HepG2 (cell line): ENCODE data around the gene ZIC2. TPM values are rescaled to one million over a fixed set of nuclear protein-coding genes. Genes with fewer than 3 reads are reported as not detected.

Source experiments
- ATAC-seq: fragments of 200-7000 bp; cut with Tn5 transposase; 3 replicates; pipeline ENCODE4 v1.9.1; 2020; ENCODE audit warnings: mild to moderate bottlenecking, moderate library complexity
- BruUV-seq: library from RNA; stranded (reverse); fragments of 400-500 nt; replicated peaks from 2 replicates; lab custom pipeline; 2021; lab: Mats Ljungman, UMichigan
- CTCF ChIA-PET: fragments of 300-600 bp; formaldehyde crosslinking; extraction: SDS; loops from one replicate; lab custom pipeline; 2021; ENCODE audit warnings: low total read pairs, inconsistent platforms, low intra/inter-chr PET ratio; lab: Yijun Ruan, JAX
- POLR2A ChIA-PET: fragments of 350-600 bp; sonication (Branson Sonifier 250); formaldehyde crosslinking; loops from one replicate; lab custom pipeline; 2020; ENCODE audit warnings: antibody characterized with exemption, inconsistent platforms; lab: Yijun Ruan, JAX
- DNase-seq: peaks from one replicate; pipeline ENCODE4 v3.0.0-alpha.2; 2015; ENCODE audit warnings: low spot score
- FAIRE-seq: peaks from 3 replicates; lab custom pipeline; 2011; peaks lifted over from hg19 to GRCh38; lab: Jason Lieb, UNC
- H2AFZ ChIP-seq: one replicate; pipeline ENCODE4 v1.6.1; 2011; ENCODE audit warnings: low read length, inconsistent platforms
- H3K27ac ChIP-seq: fragments of 300-600 bp; 3 replicates; pipeline ENCODE4 v1.8.0; 2011; ENCODE audit warnings: mixed run types, mild to moderate bottlenecking, mixed read lengths, low read length, inconsistent platforms; ENCODE audit not compliant: insufficient read depth; ENCODE audit errors: extremely low read length
- H3K27me3 ChIP-seq, 2 experiments: fragments of 200-600 bp in 1 of 2; 2 replicates in 1 of 2; 3 replicates in 1 of 2; pipeline versions ENCODE4 v1.6.0 to v1.8.0; 2011; ENCODE audit warnings: low read length in 2 of 2, mild to moderate bottlenecking in 2 of 2, moderate library complexity in 2 of 2, inconsistent platforms in 1 of 2; ENCODE audit not compliant: insufficient read depth in 2 of 2, control insufficient read depth in 1 of 2
- H3K36me3 ChIP-seq, 2 experiments: fragments of 200-600 bp in 1 of 2; replicated peaks in 1 of 2; 2 replicates in 1 of 2; 3 replicates in 1 of 2; pipeline versions ENCODE4 v1.5.1 to v1.8.0; 2011; ENCODE audit warnings: low read length in 2 of 2, inconsistent platforms in 1 of 2; ENCODE audit not compliant: insufficient read depth in 2 of 2, control insufficient read depth in 1 of 2
- H3K4me1 ChIP-seq: 2 replicates; pipeline ENCODE4 v1.5.1; 2012; ENCODE audit warnings: low read length, inconsistent platforms; ENCODE audit not compliant: insufficient read depth
- H3K4me2 ChIP-seq: 2 replicates; pipeline ENCODE4 v1.6.0; 2011; ENCODE audit warnings: low read depth, low read length, inconsistent platforms
- H3K4me3 ChIP-seq, 3 experiments: fragments of 200-600 bp in 1 of 3; sonication (generic), shearing (Covaris generic) in 1 of 3; replicated peaks in 1 of 3; 2 replicates each; pipeline ENCODE4 v1.5.1; 2011 to 2016; ENCODE audit warnings: low read length in 3 of 3, inconsistent platforms in 2 of 3, low read depth in 2 of 3, mild to moderate bottlenecking in 2 of 3, control low read depth in 1 of 3, mixed read lengths in 1 of 3; ENCODE audit not compliant: insufficient read depth in 1 of 3
- H3K79me2 ChIP-seq: one replicate; pipeline ENCODE4 v1.6.1; 2011; ENCODE audit warnings: low read length, inconsistent platforms; ENCODE audit not compliant: insufficient read depth
- H3K9ac ChIP-seq: 2 replicates; pipeline ENCODE4 v1.6.0; 2011; ENCODE audit warnings: mild to moderate bottlenecking, low read depth, low read length, inconsistent platforms; ENCODE audit not compliant: insufficient read depth
- H3K9me3 ChIP-seq: 2 replicates; pipeline ENCODE4 v1.5.1; 2012; ENCODE audit warnings: mild to moderate bottlenecking, low read length
- H4K20me1 ChIP-seq: 2 replicates; pipeline ENCODE4 v1.6.0; 2011; ENCODE audit warnings: inconsistent platforms, mild to moderate bottlenecking, low read length, moderate library complexity; ENCODE audit not compliant: insufficient read depth
- CREBL2 ChIP-seq: sonication (generic); formaldehyde crosslinking; IDR thresholded peaks from 2 replicates; pipeline ENCODE4 v1.8.1; 2023; ENCODE audit warnings: missing genetic modification reagents, mild to moderate bottlenecking, borderline replicate concordance
- CREM ChIP-seq, 2 experiments: sonication (generic) in 1 of 2; formaldehyde crosslinking in 1 of 2; IDR thresholded peaks; 2 replicates each; pipeline versions ENCODE4 v1.4.0 to v1.6.1; 2016 to 2020; ENCODE audit warnings: antibody characterized with exemption in 1 of 2, mild to moderate bottlenecking in 1 of 2, missing genetic modification reagents in 1 of 2
- DNMT1 ChIP-seq: sonication (generic); formaldehyde crosslinking; IDR thresholded peaks from 2 replicates; pipeline ENCODE4 v1.5.1; 2020; ENCODE audit warnings: mild to moderate bottlenecking, missing genetic modification reagents
- NFE2 ChIP-seq: sonication (generic); formaldehyde crosslinking; IDR thresholded peaks from 2 replicates; pipeline ENCODE4 v1.4.0; 2020; ENCODE audit warnings: missing genetic modification reagents
- PHF20 ChIP-seq: sonication (generic); formaldehyde crosslinking; IDR thresholded peaks from 2 replicates; pipeline ENCODE4 v1.5.0; 2020; ENCODE audit warnings: mild to moderate bottlenecking, missing genetic modification reagents
- ZNF136 ChIP-seq: sonication (generic); formaldehyde crosslinking; IDR thresholded peaks from 2 replicates; pipeline ENCODE4 v1.8.1; 2022; ENCODE audit warnings: low read depth, mild to moderate bottlenecking, moderate library complexity, missing genetic modification reagents
- ZNF646 ChIP-seq: sonication (generic); formaldehyde crosslinking; IDR thresholded peaks from 2 replicates; pipeline ENCODE4 v1.9.0; 2021; ENCODE audit warnings: mild to moderate bottlenecking, missing genetic modification reagents
- WGBS: methylation state at CpG from one replicate; pipeline ENCODE4 v1.1.6; 2017; ENCODE audit warnings: low lambda C conversion rate; 5-methylcytosine and 5-hydroxymethylcytosine counted together
- in situ Hi-C: cut with HindIII; loops from 2 replicates; pipeline ENCODE4 v1.10.0; 2017; ENCODE audit warnings: low pct_unique_long_range_greater_than_20kb; ENCODE audit not compliant: extremely low pct_ligation_motif_present
- intact Hi-C: fragments of 100-400 bp; cut with micrococcal nuclease; formaldehyde crosslinking; loops from one replicate; pipeline ENCODE4 v1.10.0; 2022; ENCODE audit not compliant: unreplicated experiment
- polyA plus RNA-seq, 8 experiments: library from polyadenylated mRNA; depleted of rRNA in 3 of 8; stranded (reverse) in 7 of 8; unstranded in 1 of 8; fragments of >200 nt; fragmentation: Illumina TruSeq in 4 of 8; extraction: Trizol in 4 of 8; gene quantifications; 2 replicates each; pipeline versions ENCODE4 v1.2.1 to v1.2.3, GENCODE V29; 2011 to 2016; ENCODE audit warnings: low read depth in 4 of 8, missing spikeins in 1 of 8, mixed read lengths in 1 of 8; ENCODE audit not compliant: insufficient read depth in 1 of 8
- total RNA-seq, 5 experiments: library from RNA; depleted of rRNA; stranded (reverse); fragments of >200 nt; fragmentation: Illumina TruSeq; extraction: Trizol; gene quantifications; 2 replicates each; pipeline ENCODE4 v1.2.3, GENCODE V29; 2016; ENCODE audit warnings: low read depth in 1 of 5

The ZIC2 gene
- total and polyA plus RNA-seq, 2 of the 13 experiments (the other 11 are each of a cell fraction or from before 2014, with no cell fraction given): 0.13 TPM; not detected in 1

- Histone ChIP-seq H2AFZ (no peak overlapping the region), H3K9me3 (no peaks in the 10 kb centered on the region), H3K36me3 (no peaks in the 10 kb centered on the region), H3K4me1 (peaks cover 17% of the 10 kb centered on the region), H3K4me3 (peak overlapping the region; percentile 17 to 39 (median 20); a peak in 3 of 6 replicates), H3K27me3 (peaks cover 4 to 41% of the 10 kb centered on the region in 2 experiments; a peak in 4 of 5 replicates), H3K9ac (no peak overlapping the region), H4K20me1 (no peaks in the 10 kb centered on the region), H3K79me2 (no peaks in the 10 kb centered on the region), H3K27ac (no peak overlapping the region), H3K4me2 (peak overlapping the region; percentile 57)
- 80% methylated on average over 34 of the region's 42 CpGs for WGBS
- peak; percentile 48 for ATAC-seq
- no TSS peak for BruUV-seq
- no peak for DNase-seq
- no peak for TF ChIP-seq CREM (IDR thresholded peaks at IDR 0.05)
- no peak for TF ChIP-seq CREM (CRISPR knock-in tag; IDR thresholded peaks at IDR 0.05)
- no peak for FAIRE-seq
- CTCF ChIA-PET: no interaction called here
- intact Hi-C loops: loop anchor here (10.0 kb wide), 1 partner anchor 525 kb away; no protein-coding TSS in a partner anchor
- POLR2A ChIA-PET: no interaction called here
- in situ Hi-C loops: loop anchor here (10.0 kb wide), 1 partner anchor 245 kb away; no protein-coding TSS in a partner anchor
Measured at GRCh38 chr13:99989276-99990125, 7.9 kb downstream of the ZIC2 start.

DNA sequence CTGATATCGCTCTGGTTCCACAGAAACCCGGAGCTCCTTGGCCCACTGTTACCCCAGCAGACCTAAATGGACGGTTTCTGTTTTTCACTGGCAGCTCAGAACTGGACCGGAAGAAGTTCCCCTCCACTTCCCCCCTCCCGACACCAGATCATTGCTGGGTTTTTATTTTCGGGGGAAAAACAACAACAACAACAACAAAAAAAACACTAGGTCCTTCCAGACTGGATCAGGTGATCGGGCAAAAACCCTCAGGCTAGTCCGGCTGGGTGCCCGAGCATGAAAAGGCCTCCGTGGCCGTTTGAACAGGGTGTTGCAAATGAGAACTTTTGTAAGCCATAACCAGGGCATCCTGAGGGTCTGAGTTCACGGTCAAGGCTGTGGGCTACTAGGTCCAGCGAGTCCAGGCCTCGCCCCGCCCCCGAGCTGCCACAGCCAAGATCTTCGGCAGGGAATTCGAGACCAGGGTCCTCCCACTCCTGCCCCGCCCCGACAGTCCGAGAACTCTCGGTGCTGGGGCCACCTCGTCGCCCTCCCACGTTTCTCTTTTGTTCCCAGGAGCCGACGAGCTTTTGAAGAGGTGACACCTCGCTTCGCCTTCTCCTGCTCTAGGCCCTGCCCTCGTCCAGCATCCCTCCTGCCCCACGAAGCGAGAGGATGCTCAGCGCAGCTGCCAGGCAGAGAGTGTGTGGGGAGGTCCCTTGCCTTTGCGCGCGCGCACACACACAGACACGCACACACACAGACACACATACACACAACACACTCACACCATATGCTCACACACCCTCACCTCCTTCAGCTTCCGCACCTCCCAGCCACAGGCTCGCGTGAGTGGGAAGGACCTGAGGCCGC is 8.8 kb downstream of the ZIC2 start:
- POLR2A ChIA-PET: no interaction called here
- H3K27me3 ChIP-seq: peaks cover 4 to 40% of the 10 kb centered on the region in 2 experiments; a peak in 4 of 5 replicates
- no peak overlapping the region for H2AFZ ChIP-seq
- no TSS peak for BruUV-seq
- no peaks in the 10 kb centered on the region for H3K36me3 ChIP-seq
- peak overlapping the region; percentile 57 for H3K4me2 ChIP-seq
- peaks cover 17% of the 10 kb centered on the region for H3K4me1 ChIP-seq
- H3K9ac ChIP-seq: no peak overlapping the region
- H3K27ac ChIP-seq: no peak overlapping the region
- WGBS: 42% methylated on average over 31 of the region's 42 CpGs
- intact Hi-C loops (no loop called here), in situ Hi-C loops (no loop called here)
- FAIRE-seq (no peak), DNase-seq (no peak), ATAC-seq (peak; percentile 66)
- peak overlapping the region; percentile 17 to 39 (median 20); a peak in 4 of 6 replicates for H3K4me3 ChIP-seq
- H4K20me1 ChIP-seq: no peaks in the 10 kb centered on the region
- H3K9me3 ChIP-seq: no peaks in the 10 kb centered on the region
- CTCF ChIA-PET: no interaction called here
- H3K79me2 ChIP-seq: no peaks in the 10 kb centered on the region
- TF ChIP-seq ZNF136 (CRISPR knock-in tag): no peak
- no peak for TF ChIP-seq CREBL2
- no peak for TF ChIP-seq PHF20 (CRISPR knock-in tag)
- peak; percentile 61; the same call in 1 of the 2 replicates for TF ChIP-seq ZNF646 (CRISPR knock-in tag)
- TF ChIP-seq NFE2 (CRISPR knock-in tag): no peak
- TF ChIP-seq DNMT1 (CRISPR knock-in tag): 0 out of 2 replicates have a peak, but pooled peaks have one; percentile 7
